Neural cell (in vitro differentiated cells): ENCODE measurements around the gene ADRA2B. TPM values are rescaled to one million over a fixed set of nuclear protein-coding genes. Genes with fewer than 3 reads are reported as not detected.

Experiments used
- H2AFZ ChIP-seq: fragments of 200-600, 300-800 bp; sonication (generic), shearing (Covaris generic); 2 replicates; pipeline ENCODE4 v1.6.0; 2014; ENCODE audit warnings: low read depth, mild to moderate bottlenecking, antibody characterized with exemption, low read length, moderate library complexity
- H3F3A ChIP-seq: fragments of 200-600 bp; shearing (Covaris generic); 2 replicates; pipeline ENCODE4 v1.6.1; 2016; ENCODE audit warnings: mild to moderate bottlenecking, moderate library complexity, mixed read lengths, antibody characterized with exemption, low read length; ENCODE audit not compliant: insufficient read depth, poor library complexity, severe bottlenecking
- H3K27ac ChIP-seq: fragments of 200-600, 300-800 bp; sonication (generic), shearing (Covaris generic); 2 replicates; pipeline ENCODE4 v1.5.1; 2014; ENCODE audit warnings: mild to moderate bottlenecking, low read length, moderate library complexity
- H3K27me3 ChIP-seq: fragments of 300-800, 200-600 bp; sonication (generic), shearing (Covaris generic); 2 replicates; pipeline ENCODE4 v1.6.0; 2014; ENCODE audit warnings: mild to moderate bottlenecking, low read depth, low read length, moderate library complexity; ENCODE audit not compliant: insufficient read depth
- H3K36me3 ChIP-seq: fragments of 300-800, 200-600 bp; sonication (generic), shearing (Covaris generic); 2 replicates; pipeline ENCODE4 v1.5.1; 2014; ENCODE audit warnings: mild to moderate bottlenecking, antibody characterized with exemption, low read length, moderate library complexity; ENCODE audit not compliant: insufficient read depth
- H3K4me2 ChIP-seq: fragments of 300-800, 200-600 bp; sonication (generic), shearing (Covaris generic); 2 replicates; pipeline ENCODE4 v1.6.0; 2014; ENCODE audit warnings: mild to moderate bottlenecking, low read length
- H3K4me3 ChIP-seq: fragments of 300-800, 200-600 bp; sonication (generic), shearing (Covaris generic); 2 replicates; pipeline ENCODE4 v1.5.1; 2014; ENCODE audit warnings: mild to moderate bottlenecking, low read length, moderate library complexity
- H3K79me2 ChIP-seq: fragments of 200-600 bp; shearing (Covaris generic); replicated peaks from 2 replicates; pipeline ENCODE4 v1.6.0; 2014; ENCODE audit warnings: mild to moderate bottlenecking, low read length, moderate library complexity; ENCODE audit not compliant: insufficient read depth
- H3K9ac ChIP-seq: fragments of 300-800, 200-600 bp; sonication (generic), shearing (Covaris generic); 2 replicates; pipeline ENCODE4 v1.6.1; 2016; ENCODE audit warnings: mild to moderate bottlenecking, low read length, mixed read lengths
- H3K9me2 ChIP-seq: fragments of 200-600 bp; shearing (Covaris generic); 2 replicates; pipeline ENCODE4 v1.6.1; 2016; ENCODE audit warnings: mild to moderate bottlenecking, low read length, mixed read lengths; ENCODE audit not compliant: insufficient read depth
- H3K9me3 ChIP-seq: fragments of 200-600, 300-800 bp; sonication (generic), shearing (Covaris generic); 2 replicates; pipeline ENCODE4 v1.6.1; 2016; ENCODE audit warnings: mild to moderate bottlenecking, mixed run types, low read length, moderate library complexity, mixed read lengths
- H4K20me1 ChIP-seq: fragments of 200-600 bp; shearing (Covaris generic); 2 replicates; pipeline ENCODE4 v1.6.1; 2016; ENCODE audit warnings: mild to moderate bottlenecking, mixed run types; ENCODE audit not compliant: insufficient read depth
- CTCF ChIP-seq: fragments of 450-650 bp; IDR thresholded peaks from 2 replicates; pipeline ENCODE4 v1.5.1; 2014; ENCODE audit warnings: antibody characterized with exemption, mild to moderate bottlenecking, moderate library complexity; ENCODE audit not compliant: poor library complexity, severe bottlenecking
- EP300 ChIP-seq: fragments of 450-650 bp; conservative IDR thresholded peaks from 2 replicates; pipeline ENCODE4 v1.6.1; 2014; ENCODE audit warnings: antibody characterized with exemption, mild to moderate bottlenecking, moderate library complexity; ENCODE audit not compliant: poor library complexity, severe bottlenecking
- EZH2 ChIP-seq: fragments of 200-600, 300-800 bp; shearing (Covaris generic), sonication (generic); IDR thresholded peaks from 2 replicates; pipeline ENCODE4 v1.6.1; 2014; ENCODE audit warnings: antibody characterized with exemption, low read length, borderline replicate concordance, mild to moderate bottlenecking; ENCODE audit not compliant: insufficient read depth, poor library complexity, severe bottlenecking
- RAD21 ChIP-seq: fragments of 450-650 bp; conservative IDR thresholded peaks from 2 replicates; pipeline ENCODE4 v1.6.1; 2014; ENCODE audit warnings: antibody characterized with exemption, mild to moderate bottlenecking, moderate library complexity
- SMC3 ChIP-seq: fragments of 450-650 bp; conservative IDR thresholded peaks from 2 replicates; pipeline ENCODE4 v1.6.1; 2014; ENCODE audit warnings: antibody characterized with exemption, mild to moderate bottlenecking, moderate library complexity; ENCODE audit not compliant: poor library complexity
- TAF1 ChIP-seq: IDR thresholded peaks from 2 replicates; pipeline ENCODE4 v1.6.1; 2012; ENCODE audit warnings: low read depth
- polyA plus RNA-seq: library from polyadenylated mRNA; depleted of rRNA; stranded (reverse); fragments of >200 nt; gene quantifications from 2 replicates; pipeline ENCODE4 v1.2.3, GENCODE V29; 2014

Gene ADRA2B
- polyA plus RNA-seq, 1 donor from 2014 or later: not detected

GRCh38 chr2:96156926-96157648 is 40.7 kb upstream of the ADRA2B start:
- Histone ChIP-seq H3K27me3 (no peaks in the 10 kb centered on the region), H3K4me2 (no peak overlapping the region), H3F3A (no peaks in the 10 kb centered on the region), H2AFZ (no peak overlapping the region), H3K27ac (no peak overlapping the region), H3K9me3 (no peaks in the 10 kb centered on the region), H3K79me2 (no peaks in the 10 kb centered on the region), H3K36me3 (no peaks in the 10 kb centered on the region), H3K4me3 (no peak overlapping the region), H4K20me1 (no peaks in the 10 kb centered on the region), H3K9ac (no peak overlapping the region), H3K9me2 (no peaks in the 10 kb centered on the region)
- no peak for TF ChIP-seq TAF1
- no peak for TF ChIP-seq EP300

GRCh38 chr2:96156011-96156820 is 39.8 kb upstream of the ADRA2B start:
- Histone ChIP-seq H3K4me3 (no peak overlapping the region), H3K9me3 (no peaks in the 10 kb centered on the region), H3F3A (no peaks in the 10 kb centered on the region), H3K4me2 (no peak overlapping the region), H3K27me3 (no peaks in the 10 kb centered on the region), H3K9me2 (no peaks in the 10 kb centered on the region), H3K9ac (no peak overlapping the region), H3K79me2 (no peaks in the 10 kb centered on the region), H4K20me1 (no peaks in the 10 kb centered on the region), H3K36me3 (no peaks in the 10 kb centered on the region), H3K27ac (no peak overlapping the region), H2AFZ (no peak overlapping the region)
- TF ChIP-seq SMC3 (no peak), EZH2 (no peak), EP300 (no peak)

GRCh38 chr2:96154506-96155380 is 38.4 kb upstream of the ADRA2B start:
- H3F3A ChIP-seq: no peaks in the 10 kb centered on the region
- no peaks in the 10 kb centered on the region for H3K27me3 ChIP-seq
- no peak for TF ChIP-seq SMC3
- TF ChIP-seq RAD21: no peak
- no peak for TF ChIP-seq EZH2
- TF ChIP-seq CTCF: no peak
- TF ChIP-seq TAF1: no peak
- no peaks in the 10 kb centered on the region for H4K20me1 ChIP-seq
- no peaks in the 10 kb centered on the region for H3K9me3 ChIP-seq
- H3K4me2 ChIP-seq: no peak overlapping the region
- no peak overlapping the region for H2AFZ ChIP-seq
- no peak overlapping the region for H3K27ac ChIP-seq
- no peak overlapping the region for H3K4me3 ChIP-seq
- H3K9ac ChIP-seq: no peak overlapping the region
- no peaks in the 10 kb centered on the region for H3K9me2 ChIP-seq
- no peaks in the 10 kb centered on the region for H3K79me2 ChIP-seq
- no peaks in the 10 kb centered on the region for H3K36me3 ChIP-seq
